Activated naive CD4-positive, alpha-beta T cell treated with anti-CD3 and anti-CD28 coated beads for 36 hours (primary cell): ENCODE results near the gene HDAC6. TPM values are rescaled to one million over a fixed set of nuclear protein-coding genes. Genes with fewer than 3 reads are reported as not detected.
A peak's percentile ranks its signal among the peaks of the same experiment; 100 is the strongest.
"Not testable (repeated sequence)": the region's sequence is repeated elsewhere in the genome, so short reads cannot be mapped to it uniquely, and the experiment has no call there.

Experiments used
- CTCF ChIA-PET: fragments of 350-600 bp; sonication (Branson Sonifier 250); formaldehyde crosslinking; loops from one replicate; lab custom pipeline; 2021; ENCODE audit warnings: antibody characterized with exemption; lab: Charles Lee
- DNase-seq: peaks from one replicate; pipeline ENCODE4 v3.0.0-alpha.2; 2020
- H3K27ac Mint-ChIP-seq: one replicate; pipeline ENCODE4 v1.8.0; 2021; ENCODE audit warnings: mild to moderate bottlenecking, mixed read lengths
- H3K27me3 Mint-ChIP-seq: one replicate; pipeline ENCODE4 v1.8.0; 2021; ENCODE audit warnings: low read depth, mixed read lengths
- H3K36me3 Mint-ChIP-seq: one replicate; pipeline ENCODE4 v1.8.0; 2021; ENCODE audit warnings: low read depth, mixed read lengths
- H3K4me1 Mint-ChIP-seq: one replicate; pipeline ENCODE4 v1.8.0; 2021; ENCODE audit warnings: low read depth, mixed read lengths
- H3K4me3 Mint-ChIP-seq: one replicate; pipeline ENCODE4 v1.8.0; 2021; ENCODE audit warnings: mild to moderate bottlenecking, moderate library complexity, mixed read lengths
- H3K9me3 Mint-ChIP-seq: one replicate; pipeline ENCODE4 v1.8.0; 2021; ENCODE audit warnings: mixed read lengths
- intact Hi-C: fragments of 100-400 bp; cut with micrococcal nuclease; formaldehyde crosslinking; loops from one replicate; pipeline ENCODE4 v1.15.1; 2023
- total RNA-seq, 2 experiments: library from RNA; stranded (reverse); gene quantifications; one replicate each; pipeline ENCODE4 v1.2.3, GENCODE V29; 2021

Gene HDAC6
- total RNA-seq, 2 experiments from 2014 or later: 91.1 to 99.4 TPM

DNA sequence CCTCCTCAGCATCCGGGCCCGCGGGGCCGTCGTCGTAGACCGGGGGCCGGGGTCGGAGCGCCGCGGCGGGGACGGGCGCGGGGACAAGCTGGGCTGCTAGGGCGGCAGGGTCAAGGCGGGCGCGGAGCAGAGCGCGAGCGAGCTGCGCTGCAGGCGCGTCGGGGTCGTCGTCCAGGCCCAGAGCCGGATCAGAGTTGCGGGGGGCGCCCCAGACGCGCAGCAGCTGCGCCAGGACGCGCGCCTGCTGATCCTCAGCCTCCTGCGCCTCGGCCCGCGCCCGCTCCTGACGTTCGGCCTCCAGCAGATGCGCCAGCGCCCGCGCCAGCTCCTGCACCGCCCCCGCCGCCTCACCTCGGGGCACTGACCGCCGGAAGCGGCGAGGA lies 30.0 kb downstream of the HDAC6 start:
- H3K4me3 Mint-ChIP-seq: no peak overlapping the region
- CTCF ChIA-PET: no interaction called here
- H3K4me1 Mint-ChIP-seq: peaks cover 16% of the 10 kb centered on the region
- no peak overlapping the region for H3K27ac Mint-ChIP-seq
- H3K27me3 Mint-ChIP-seq: peaks cover 27% of the 10 kb centered on the region
- no peaks in the 10 kb centered on the region for H3K9me3 Mint-ChIP-seq
- intact Hi-C loops: no loop called here
- H3K36me3 Mint-ChIP-seq: no peaks in the 10 kb centered on the region
- no peak for DNase-seq

DNA sequence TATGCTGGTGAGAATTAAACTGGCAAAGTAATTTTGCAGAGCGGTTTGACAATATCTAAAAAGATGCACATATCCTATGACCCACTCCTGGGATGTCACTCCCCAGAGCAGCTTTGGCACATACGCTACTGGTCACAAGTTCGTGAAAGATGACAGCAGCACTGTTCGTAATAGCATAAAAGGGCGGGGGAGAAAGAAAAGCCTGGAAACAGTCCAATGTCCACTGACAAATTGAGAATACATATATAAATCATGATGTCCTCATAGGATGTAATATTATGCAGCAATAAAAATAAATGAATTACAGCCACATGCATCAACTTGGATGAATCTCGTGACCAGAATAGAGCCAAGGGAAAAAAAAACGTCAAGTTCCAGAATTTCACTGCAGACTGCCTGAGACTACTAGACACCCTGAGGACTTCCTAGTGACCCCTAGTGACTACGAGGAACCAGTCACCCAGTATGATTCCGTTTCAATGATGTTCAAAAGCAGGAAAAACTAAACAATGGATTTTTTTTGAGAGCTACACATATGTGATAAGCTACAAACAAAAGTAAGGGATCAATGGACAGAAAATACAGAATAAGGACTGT lies 31.8 kb downstream of the HDAC6 start:
- no peak for DNase-seq
- intact Hi-C loops: no loop called here
- CTCF ChIA-PET: no interaction called here
- H3K36me3 Mint-ChIP-seq: no peaks in the 10 kb centered on the region
- H3K4me1 Mint-ChIP-seq: peaks cover 14% of the 10 kb centered on the region
- no peaks in the 10 kb centered on the region for H3K9me3 Mint-ChIP-seq
- no peak overlapping the region for H3K27ac Mint-ChIP-seq
- no peak overlapping the region for H3K4me3 Mint-ChIP-seq
- H3K27me3 Mint-ChIP-seq: peaks cover 20% of the 10 kb centered on the region

DNA sequence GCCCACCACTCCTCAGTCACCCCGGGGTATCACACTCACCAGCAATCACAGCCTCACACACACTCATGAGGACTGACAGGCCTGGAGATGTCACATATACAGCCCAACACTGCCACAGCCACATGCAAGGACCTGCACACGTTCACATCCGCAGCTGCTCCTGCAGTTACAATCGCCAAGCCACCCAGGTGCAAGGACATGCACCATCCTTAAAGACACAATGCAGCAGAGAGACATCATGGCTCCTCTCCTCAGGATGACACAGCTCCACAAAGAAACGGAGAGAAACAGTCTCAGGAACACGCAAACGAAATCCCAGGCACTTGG lies 32.5 kb downstream of the HDAC6 start:
- DNase-seq: peak; percentile 12
- intact Hi-C loops: no loop called here
- no peaks in the 10 kb centered on the region for H3K36me3 Mint-ChIP-seq
- H3K27ac Mint-ChIP-seq: no peak overlapping the region
- H3K4me1 Mint-ChIP-seq: peaks cover 14% of the 10 kb centered on the region
- H3K9me3 Mint-ChIP-seq: no peaks in the 10 kb centered on the region
- CTCF ChIA-PET: no interaction called here
- peak overlapping the region; percentile 70 for H3K4me3 Mint-ChIP-seq
- peaks cover 20% of the 10 kb centered on the region for H3K27me3 Mint-ChIP-seq

DNA sequence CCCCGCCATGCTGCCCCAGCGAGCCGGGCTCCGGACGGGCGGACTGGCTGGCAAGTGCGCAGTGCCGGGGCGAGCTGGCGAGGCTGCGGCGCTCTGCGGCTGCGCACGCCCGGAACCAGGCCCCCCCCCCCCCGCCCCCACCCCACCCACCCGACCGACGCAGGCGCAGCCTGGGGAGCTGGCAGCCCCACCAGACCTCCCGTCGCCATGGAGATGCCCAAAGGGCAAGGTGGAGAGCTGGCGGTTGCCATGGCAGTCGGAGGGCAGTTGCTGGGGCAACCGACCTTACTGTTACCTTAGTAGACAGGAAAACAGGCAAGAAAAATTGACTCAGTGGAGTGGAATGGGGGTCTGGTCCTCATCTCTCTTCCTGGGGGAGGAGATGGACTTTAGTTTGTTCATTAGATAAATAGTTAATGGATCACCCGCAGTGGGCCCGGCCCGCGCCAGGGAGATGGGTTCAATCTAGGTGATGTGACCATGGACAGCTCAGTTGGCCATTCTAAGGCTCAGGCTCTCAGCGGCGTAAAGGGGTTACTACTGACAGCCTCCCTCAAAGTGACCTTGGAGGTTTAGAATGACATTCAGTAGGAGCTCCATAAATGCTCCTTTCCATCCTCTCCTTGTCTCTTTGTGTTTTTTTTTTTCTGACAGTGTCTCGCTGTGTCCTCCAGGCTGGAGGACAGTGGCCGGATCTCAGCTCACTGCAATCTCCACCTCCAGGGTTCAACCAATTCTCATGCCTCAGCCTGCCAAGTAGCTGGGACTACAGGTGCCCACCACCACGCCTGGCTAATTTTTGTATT lies 33.9 kb downstream of the HDAC6 start, which contains the start of gene PCSK1N:
Gene PCSK1N, minus strand, starts transcription at position 87 of the 806 bp plus-strand sequence. Its CDS starts 78 bp downstream, at position 9.
- H3K4me3 Mint-ChIP-seq: peak within 1 kb of the TSS; percentile 70
- H3K9me3 Mint-ChIP-seq: no peaks in the 10 kb centered on the region
- peaks cover 14% of the 10 kb centered on the region for H3K4me1 Mint-ChIP-seq
- DNase-seq: peak; percentile 13
- intact Hi-C loops: no loop called here
- CTCF ChIA-PET: no interaction called here
- H3K27ac Mint-ChIP-seq: no peak within 1 kb of the TSS
- H3K27me3 Mint-ChIP-seq: peaks cover 16% of the 10 kb centered on the region
- no peaks in the 10 kb centered on the region for H3K36me3 Mint-ChIP-seq

DNA sequence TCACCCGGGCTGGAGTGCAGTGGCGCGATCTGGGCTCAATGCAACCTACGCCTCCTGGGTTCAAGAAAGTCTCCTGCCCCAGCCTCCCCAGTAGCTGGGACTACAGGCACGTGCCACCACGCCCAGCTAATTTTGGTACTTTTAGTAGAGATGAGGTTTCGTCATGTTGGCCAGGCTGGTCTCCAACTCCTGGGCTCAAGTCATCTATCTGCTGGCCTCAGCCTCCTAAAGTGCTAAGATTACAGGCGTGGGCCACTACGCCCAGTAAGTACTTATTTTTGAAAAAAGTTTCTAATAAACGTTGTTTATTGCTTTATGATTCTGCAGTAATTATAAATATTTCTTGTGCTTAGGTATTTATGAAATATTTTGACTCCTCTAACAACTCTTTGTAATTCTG lies 37.8 kb downstream of the HDAC6 start:
- CTCF ChIA-PET: no interaction called here
- no peaks in the 10 kb centered on the region for H3K36me3 Mint-ChIP-seq
- H3K27me3 Mint-ChIP-seq: peaks cover 2% of the 10 kb centered on the region
- H3K4me1 Mint-ChIP-seq: peaks cover 4% of the 10 kb centered on the region
- intact Hi-C loops: no loop called here
- no peaks in the 10 kb centered on the region for H3K9me3 Mint-ChIP-seq
- DNase-seq: no peak
- H3K4me3 Mint-ChIP-seq: no peak overlapping the region
- no peak overlapping the region for H3K27ac Mint-ChIP-seq

DNA sequence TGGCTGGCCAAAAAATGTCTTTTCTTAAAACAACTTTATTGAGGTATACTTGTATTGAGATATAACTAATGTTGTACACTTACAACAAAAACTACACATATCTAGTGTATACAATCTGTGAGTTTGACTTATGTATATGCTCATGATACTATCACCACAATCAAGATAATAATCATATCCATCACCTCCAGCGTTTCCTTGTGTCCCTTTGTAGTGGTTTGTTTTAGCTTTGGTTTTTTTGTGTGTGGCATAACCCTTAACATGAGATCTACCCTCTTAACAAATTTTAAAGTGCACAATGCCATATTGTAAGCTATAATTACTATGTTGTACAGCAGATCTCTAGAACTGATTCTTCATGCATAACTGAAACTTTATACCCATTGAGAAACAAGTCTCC lies 47.0 kb downstream of the HDAC6 start:
- Mint-ChIP-seq H3K4me3 (no peak overlapping the region), H3K27me3 (no peaks in the 10 kb centered on the region), H3K4me1 (peaks cover 6% of the 10 kb centered on the region), H3K27ac (no peak overlapping the region), H3K36me3 (no peaks in the 10 kb centered on the region), H3K9me3 (no peaks in the 10 kb centered on the region)
- intact Hi-C loops: no loop called here
- CTCF ChIA-PET: interaction anchor here (1.1 kb wide), 1 partner anchor 50 kb away, joined by 3 read pairs; no protein-coding TSS in a partner anchor
- no peak for DNase-seq

DNA sequence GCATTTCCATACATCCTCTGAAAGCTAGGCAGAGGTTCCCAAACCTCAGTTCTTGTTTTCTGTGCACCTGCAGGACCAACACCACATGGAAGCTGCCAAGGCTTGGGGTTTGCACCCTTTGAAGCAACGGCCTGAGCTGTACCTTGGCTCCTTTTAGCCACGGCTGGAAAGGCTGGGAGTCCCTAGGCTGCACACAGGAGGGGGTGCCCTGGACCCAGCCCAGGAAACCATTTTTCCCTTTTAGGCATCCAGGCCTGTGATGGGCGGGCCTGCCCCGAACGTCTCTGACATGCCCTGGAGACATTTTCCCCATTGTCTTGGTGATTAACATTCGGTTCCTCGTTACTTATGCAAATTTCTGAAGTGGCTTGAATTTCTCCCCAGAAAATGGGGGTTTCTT lies 51.0 kb downstream of the HDAC6 start:
- no peak for DNase-seq
- Mint-ChIP-seq H3K36me3 (no peaks in the 10 kb centered on the region), H3K4me1 (peaks cover 9% of the 10 kb centered on the region), H3K27me3 (no peaks in the 10 kb centered on the region), H3K9me3 (no peaks in the 10 kb centered on the region), H3K4me3 (no peak overlapping the region), H3K27ac (no peak overlapping the region)
- intact Hi-C loops: no loop called here
- CTCF ChIA-PET: no interaction called here

DNA sequence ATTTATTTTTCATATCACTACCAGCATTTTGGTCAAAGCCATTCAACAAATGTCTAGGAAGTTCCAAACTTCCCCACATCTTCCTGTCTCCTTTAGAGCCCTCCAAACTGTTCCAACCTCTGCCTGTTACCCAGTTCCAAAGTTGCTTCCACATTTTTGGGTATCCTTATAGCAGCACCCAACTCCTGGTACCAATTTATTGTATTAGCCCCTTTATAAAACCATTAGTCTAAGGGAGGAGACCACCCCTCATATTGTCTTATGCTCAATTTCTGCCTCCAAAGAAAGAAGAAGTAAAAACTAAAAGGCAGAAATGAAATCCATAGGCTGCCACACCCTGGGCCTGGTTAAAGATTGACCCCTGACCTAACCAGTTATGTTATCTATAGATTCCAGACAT lies 51.6 kb downstream of the HDAC6 start:
- H3K4me1 Mint-ChIP-seq, H3K27ac Mint-ChIP-seq, CTCF ChIA-PET, H3K4me3 Mint-ChIP-seq, H3K9me3 Mint-ChIP-seq, intact Hi-C loops, H3K27me3 Mint-ChIP-seq, H3K36me3 Mint-ChIP-seq, DNase-seq: not testable (repeated sequence)

DNA sequence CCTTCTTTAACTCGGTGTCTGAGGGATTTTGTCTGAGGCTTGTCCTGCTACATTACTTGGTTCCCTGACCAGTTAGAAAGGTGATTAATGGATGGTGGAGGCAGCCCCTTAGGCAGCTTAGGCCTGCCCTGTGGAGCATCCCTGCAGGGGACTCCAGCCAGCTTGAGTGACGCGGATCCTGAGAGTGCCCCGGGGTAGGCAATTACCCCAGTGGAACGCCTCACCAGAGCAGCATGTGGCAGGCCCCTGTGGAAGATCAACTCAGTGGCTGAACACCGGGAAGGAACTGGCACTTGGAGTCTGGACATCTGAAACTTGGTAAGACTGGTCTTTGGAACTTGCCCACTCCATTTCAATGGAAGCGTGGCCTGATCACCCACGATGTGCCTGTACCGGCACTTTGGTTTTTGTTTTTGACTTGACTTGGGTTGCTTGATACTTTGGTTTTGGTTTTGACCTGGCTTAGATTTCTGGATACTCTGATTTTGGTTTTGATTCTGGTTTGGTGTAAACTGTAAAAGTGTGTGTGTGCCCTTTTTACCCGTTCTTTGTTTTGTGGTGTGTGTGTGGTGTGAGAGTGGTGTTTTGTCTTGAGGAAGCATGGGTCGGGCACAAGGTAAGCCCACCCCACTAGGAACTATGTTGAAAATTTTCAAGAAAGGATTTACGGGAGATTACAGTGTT lies 52.4 kb downstream of the HDAC6 start:
- H3K27ac Mint-ChIP-seq, intact Hi-C loops, H3K4me3 Mint-ChIP-seq, H3K4me1 Mint-ChIP-seq, H3K27me3 Mint-ChIP-seq, H3K36me3 Mint-ChIP-seq, DNase-seq, H3K9me3 Mint-ChIP-seq: not testable (repeated sequence)
- CTCF ChIA-PET: interaction anchor here (0.5 to 0.6 kb wide), 4 partner anchors 9 to 287 kb away, joined by 3 to 4 read pairs (median 3); no protein-coding TSS in a partner anchor

DNA sequence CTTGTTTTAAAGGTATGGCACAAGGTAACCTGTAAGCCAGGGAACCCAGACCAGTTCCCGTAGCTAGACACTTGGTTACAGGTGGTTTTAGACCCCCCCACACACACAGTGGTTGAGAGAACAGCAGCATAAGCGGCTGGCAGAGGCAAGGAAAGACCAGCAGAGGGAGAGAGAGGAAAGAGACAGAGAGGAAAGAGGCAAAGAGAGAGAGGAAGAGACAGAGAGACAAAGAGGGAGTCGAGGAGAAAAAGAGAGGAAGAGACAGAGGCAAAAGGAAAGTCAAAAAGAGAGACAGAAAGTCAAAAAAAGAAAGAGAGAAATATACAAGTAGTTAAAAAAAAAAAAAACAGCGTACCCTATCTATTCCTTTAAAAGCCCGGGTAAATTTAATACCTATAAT lies 53.0 kb downstream of the HDAC6 start:
- peak; percentile 30 for DNase-seq
- Mint-ChIP-seq H3K9me3 (no peaks in the 10 kb centered on the region), H3K27me3 (no peaks in the 10 kb centered on the region), H3K27ac (no peak overlapping the region), H3K4me3 (no peak overlapping the region), H3K36me3 (no peaks in the 10 kb centered on the region), H3K4me1 (peaks cover 3% of the 10 kb centered on the region)
- CTCF ChIA-PET: interaction anchor here (0.5 to 0.6 kb wide), 3 partner anchors 22 to 288 kb away, joined by 3 to 4 read pairs (median 3); no protein-coding TSS in a partner anchor
- intact Hi-C loops: no loop called here

DNA sequence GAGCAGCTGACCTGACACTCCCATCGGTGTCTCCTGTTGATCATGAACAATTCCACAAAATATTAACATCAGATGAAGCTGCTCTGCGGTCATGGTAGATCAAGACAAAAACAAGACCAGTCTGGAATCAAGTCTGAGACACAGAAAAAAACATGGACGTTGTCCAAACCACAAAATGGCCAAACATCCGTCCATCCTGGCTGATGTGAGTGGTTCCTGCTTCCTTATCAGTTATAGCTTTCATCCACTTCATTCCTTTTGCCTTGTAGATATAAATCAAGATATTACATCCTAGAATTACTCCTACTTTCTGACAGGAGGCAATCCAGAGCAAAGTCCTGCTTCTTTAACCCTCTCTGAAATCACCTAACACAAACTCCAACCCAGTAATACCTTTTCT lies 62.3 kb downstream of the HDAC6 start:
- no peaks in the 10 kb centered on the region for H3K9me3 Mint-ChIP-seq
- CTCF ChIA-PET: no interaction called here
- H3K27me3 Mint-ChIP-seq: no peaks in the 10 kb centered on the region
- no peaks in the 10 kb centered on the region for H3K36me3 Mint-ChIP-seq
- DNase-seq: no peak
- no peak overlapping the region for H3K27ac Mint-ChIP-seq
- intact Hi-C loops: no loop called here
- H3K4me1 Mint-ChIP-seq: no peaks in the 10 kb centered on the region
- H3K4me3 Mint-ChIP-seq: no peak overlapping the region

DNA sequence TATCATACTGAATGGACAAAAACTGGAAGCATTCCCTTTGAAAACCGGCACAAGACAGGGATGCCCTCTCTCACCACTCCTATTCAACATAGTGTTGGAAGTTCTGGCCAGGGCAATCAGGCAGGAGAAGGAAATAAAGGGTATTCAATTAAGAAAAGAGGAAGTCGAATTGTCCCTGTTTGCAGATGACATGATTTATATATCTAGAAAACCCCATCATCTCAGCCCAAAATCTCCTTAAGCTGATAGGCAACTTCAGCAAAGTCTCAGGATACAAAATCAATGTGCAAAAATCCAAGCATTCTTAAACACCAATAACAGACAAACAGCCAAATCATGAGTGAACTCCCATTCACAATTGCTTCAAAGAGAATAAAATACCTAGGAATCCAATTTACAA lies 70.2 kb downstream of the HDAC6 start:
- H3K4me1 Mint-ChIP-seq, H3K4me3 Mint-ChIP-seq, H3K27me3 Mint-ChIP-seq, H3K9me3 Mint-ChIP-seq, intact Hi-C loops, H3K36me3 Mint-ChIP-seq, H3K27ac Mint-ChIP-seq, CTCF ChIA-PET, DNase-seq: not testable (repeated sequence)
